Panc1 (cell line): ENCODE results near the gene ZNF81. TPM values are rescaled to one million over a fixed set of nuclear protein-coding genes. Genes with fewer than 3 reads are reported as not detected.
"Not testable (repeated sequence)": the region's sequence is repeated elsewhere in the genome, so short reads cannot be mapped to it uniquely, and the experiment has no call there.

Source experiments
- ATAC-seq: fragments of 200-7000 bp; cut with Tn5 transposase; 2 replicates; pipeline ENCODE4 v1.9.1; 2020; ENCODE audit warnings: mild to moderate bottlenecking, moderate library complexity
- BruUV-seq: library from RNA; stranded (reverse); fragments of 400-500 nt; replicated peaks from 2 replicates; lab custom pipeline; 2021; lab: Mats Ljungman, UMichigan
- CTCF ChIA-PET: fragments of 300-600 bp; sonication (Branson Sonifier 250); formaldehyde crosslinking; loops from one replicate; lab custom pipeline; 2022; ENCODE audit warnings: antibody characterized with exemption; lab: Charles Lee
- POLR2A ChIA-PET: fragments of 300-600 bp; sonication (Branson Sonifier 250); formaldehyde crosslinking; loops from one replicate; lab custom pipeline; 2022; ENCODE audit warnings: antibody characterized with exemption; lab: Charles Lee
- DNase-seq: peaks from one replicate; pipeline ENCODE4 v3.0.0-alpha.2; 2010; ENCODE audit warnings: low read depth, low spot score
- H3K27ac ChIP-seq: 2 replicates; pipeline ENCODE4 v1.5.1; 2011; ENCODE audit warnings: mild to moderate bottlenecking, low read length, inconsistent platforms
- H3K27me3 ChIP-seq: fragments of 200-500 bp; sonication (Bioruptor generic); 2 replicates; pipeline ENCODE4 v1.6.0; 2014; ENCODE audit warnings: low read length, inconsistent platforms; ENCODE audit not compliant: control insufficient read depth, insufficient read depth
- H3K36me3 ChIP-seq: fragments of 200-500 bp; sonication (Bioruptor generic); 2 replicates; pipeline ENCODE4 v1.5.1; 2014; ENCODE audit warnings: inconsistent platforms, mild to moderate bottlenecking, low read length, moderate library complexity; ENCODE audit not compliant: control insufficient read depth, insufficient read depth
- H3K4me1 ChIP-seq: 2 replicates; pipeline ENCODE4 v1.5.1; 2011; ENCODE audit warnings: inconsistent platforms, mild to moderate bottlenecking, low read length, moderate library complexity; ENCODE audit not compliant: control insufficient read depth, insufficient read depth
- H3K4me3 ChIP-seq, 2 experiments: 2 replicates each; pipeline ENCODE4 v1.5.1; 2011 to 2012; ENCODE audit warnings: low read depth in 2 of 2, low read length in 2 of 2, mild to moderate bottlenecking in 2 of 2, inconsistent platforms in 1 of 2, moderate library complexity in 1 of 2
- H3K9me3 ChIP-seq: fragments of 200-500 bp; sonication (Bioruptor generic); 2 replicates; pipeline ENCODE4 v1.5.1; 2014; ENCODE audit warnings: low read depth, mild to moderate bottlenecking, inconsistent platforms, low read length, moderate library complexity; ENCODE audit not compliant: control insufficient read depth, insufficient read depth
- CTCF ChIP-seq: fragments of 450-650 bp; IDR thresholded peaks from 2 replicates; pipeline ENCODE4 v1.5.1; 2017; ENCODE audit warnings: mild to moderate bottlenecking
- POLR2AphosphoS5 ChIP-seq: IDR thresholded peaks from 2 replicates; pipeline ENCODE4 v1.6.1; 2012; ENCODE audit warnings: mild to moderate bottlenecking, low read depth, low read length, moderate library complexity
- REST ChIP-seq, 2 experiments: IDR thresholded peaks; 2 replicates each; pipeline ENCODE4 v1.6.1; 2011 to 2012; ENCODE audit warnings: low read depth in 2 of 2, control low read depth in 1 of 2, low read length in 1 of 2, mild to moderate bottlenecking in 1 of 2, moderate library complexity in 1 of 2; ENCODE audit not compliant: insufficient read depth in 1 of 2
- SIN3A ChIP-seq: IDR thresholded peaks from 2 replicates; pipeline ENCODE4 v1.6.1; 2012; ENCODE audit warnings: low read depth, mild to moderate bottlenecking, low read length, moderate library complexity, borderline replicate concordance; ENCODE audit not compliant: insufficient read depth
- TCF7L2 ChIP-seq: IDR thresholded peaks from 2 replicates; pipeline ENCODE4 v1.6.1; 2011; ENCODE audit warnings: mild to moderate bottlenecking, low read depth, low read length, inconsistent platforms
- in situ Hi-C: cut with HindIII; loops from 2 replicates; pipeline ENCODE4 v1.10.0; 2016; ENCODE audit warnings: low sequenced_read_pairs, low pct_unique_long_range_greater_than_20kb
- intact Hi-C: fragments of 100-400 bp; cut with micrococcal nuclease; formaldehyde crosslinking; loops from one replicate; pipeline ENCODE4 v1.10.0; 2022; ENCODE audit not compliant: unreplicated experiment
- total RNA-seq: library from RNA; stranded (reverse); gene quantifications from one replicate; pipeline ENCODE4 v1.2.1, GENCODE V29; 2021; ENCODE audit not compliant: unreplicated experiment

The ZNF81 gene
- total RNA-seq, 1 experiment from 2014 or later, result 10.7 TPM

GRCh38 chrX:47805844-47806243, 30.9 kb upstream of the ZNF81 start:
- ATAC-seq, H3K9me3 ChIP-seq, BruUV-seq, CTCF ChIA-PET, H3K36me3 ChIP-seq, DNase-seq, in situ Hi-C loops, POLR2A ChIA-PET, H3K4me1 ChIP-seq, H3K27me3 ChIP-seq, H3K4me3 ChIP-seq, H3K27ac ChIP-seq, intact Hi-C loops: not testable (repeated sequence)

GRCh38 chrX:47806415-47807271, 30.1 kb upstream of the ZNF81 start:
- H3K4me1 ChIP-seq, H3K4me3 ChIP-seq, in situ Hi-C loops, DNase-seq, H3K36me3 ChIP-seq, BruUV-seq, CTCF ChIA-PET, intact Hi-C loops, H3K9me3 ChIP-seq, H3K27ac ChIP-seq, POLR2A ChIA-PET, ATAC-seq, H3K27me3 ChIP-seq: not testable (repeated sequence)

GRCh38 chrX:47807272-47807538, 29.5 kb upstream of the ZNF81 start:
- POLR2A ChIA-PET, CTCF ChIA-PET, DNase-seq, H3K9me3 ChIP-seq, H3K4me1 ChIP-seq, BruUV-seq, intact Hi-C loops, H3K27me3 ChIP-seq, H3K27ac ChIP-seq, ATAC-seq, H3K4me3 ChIP-seq, H3K36me3 ChIP-seq, in situ Hi-C loops: not testable (repeated sequence)

GRCh38 chrX:47807548-47807947, 29.2 kb upstream of the ZNF81 start:
- H3K9me3 ChIP-seq, result no peaks in the 10 kb centered on the region
- ATAC-seq (no peak), DNase-seq (no peak)
- no peaks in the 10 kb centered on the region; the same call in 1 of the 2 replicates for H3K27me3 ChIP-seq
- no peaks in the 10 kb centered on the region for H3K4me1 ChIP-seq
- intact Hi-C loops, result no loop called here
- H3K36me3 ChIP-seq, result no peaks in the 10 kb centered on the region
- no peak overlapping the region for H3K4me3 ChIP-seq
- in situ Hi-C loops, result no loop called here
- ChIA-PET CTCF (no interaction called here), POLR2A (no interaction called here)
- no peak overlapping the region for H3K27ac ChIP-seq
- TF ChIP-seq CTCF (no peak), SIN3A (no peak), TCF7L2 (no peak), POLR2AphosphoS5 (no peak), REST (IDR thresholded peaks at IDR 0.05; ENCODE audit: insufficient read depth in 1 of 2, low read depth in 2 of 2, low read length in 1 of 2) (no peak)
- BruUV-seq, result no TSS peak
